ENCODE measurements around the gene GIGYF1. TPM values are rescaled to one million over a fixed set of nuclear protein-coding genes. Genes with fewer than 3 reads are reported as not detected.

The GIGYF1 gene
- polyA plus RNA-seq, 1 donor from 2014 or later = 28.3 TPM

GRCh38 chr7:100735730-100736129 is 41.7 kb upstream of the GIGYF1 start:
- Histone ChIP-seq H3K79me2 (replicated peaks; ENCODE audit: insufficient read depth, low read length) (no peaks in the 10 kb centered on the region), H3F3A (ENCODE audit: insufficient read depth, low read length, poor library complexity, severe bottlenecking) (no peaks in the 10 kb centered on the region), H3K4me2 (ENCODE audit: low read length) (no peak overlapping the region), H3K9me2 (ENCODE audit: insufficient read depth, low read length) (no peaks in the 10 kb centered on the region), H3K36me3 (ENCODE audit: insufficient read depth, low read length) (no peaks in the 10 kb centered on the region), H3K27ac (ENCODE audit: low read length) (no peak overlapping the region), H2AFZ (ENCODE audit: low read depth, low read length) (no peak overlapping the region), H3K27me3 (ENCODE audit: insufficient read depth, low read depth, low read length) (no peaks in the 10 kb centered on the region), H3K9me3 (ENCODE audit: low read length) (no peaks in the 10 kb centered on the region), H4K20me1 (ENCODE audit: insufficient read depth) (no peaks in the 10 kb centered on the region), H3K4me3 (ENCODE audit: low read length) (no peak overlapping the region), H3K9ac (ENCODE audit: low read length) (no peak overlapping the region)
- TF ChIP-seq EZH2 (IDR thresholded peaks at IDR 0.05; ENCODE audit: borderline replicate concordance, insufficient read depth, low read length, poor library complexity, severe bottlenecking) (no peak), SMC3 (conservative IDR thresholded peaks at IDR 0.05; ENCODE audit: poor library complexity) (no peak), MXI1 (conservative IDR thresholded peaks at IDR 0.05; ENCODE audit: poor library complexity, severe bottlenecking) (no peak), TAF1 (IDR thresholded peaks at IDR 0.05; ENCODE audit: low read depth) (no peak), POLR2AphosphoS5 (IDR thresholded peaks at IDR 0.05) (no peak), RAD21 (conservative IDR thresholded peaks at IDR 0.05) (no peak), REST (IDR thresholded peaks at IDR 0.05; ENCODE audit: borderline replicate concordance) (no peak), EP300 (conservative IDR thresholded peaks at IDR 0.05; ENCODE audit: poor library complexity, severe bottlenecking) (no peak)
- TF ChIP-seq, protein P1, sequence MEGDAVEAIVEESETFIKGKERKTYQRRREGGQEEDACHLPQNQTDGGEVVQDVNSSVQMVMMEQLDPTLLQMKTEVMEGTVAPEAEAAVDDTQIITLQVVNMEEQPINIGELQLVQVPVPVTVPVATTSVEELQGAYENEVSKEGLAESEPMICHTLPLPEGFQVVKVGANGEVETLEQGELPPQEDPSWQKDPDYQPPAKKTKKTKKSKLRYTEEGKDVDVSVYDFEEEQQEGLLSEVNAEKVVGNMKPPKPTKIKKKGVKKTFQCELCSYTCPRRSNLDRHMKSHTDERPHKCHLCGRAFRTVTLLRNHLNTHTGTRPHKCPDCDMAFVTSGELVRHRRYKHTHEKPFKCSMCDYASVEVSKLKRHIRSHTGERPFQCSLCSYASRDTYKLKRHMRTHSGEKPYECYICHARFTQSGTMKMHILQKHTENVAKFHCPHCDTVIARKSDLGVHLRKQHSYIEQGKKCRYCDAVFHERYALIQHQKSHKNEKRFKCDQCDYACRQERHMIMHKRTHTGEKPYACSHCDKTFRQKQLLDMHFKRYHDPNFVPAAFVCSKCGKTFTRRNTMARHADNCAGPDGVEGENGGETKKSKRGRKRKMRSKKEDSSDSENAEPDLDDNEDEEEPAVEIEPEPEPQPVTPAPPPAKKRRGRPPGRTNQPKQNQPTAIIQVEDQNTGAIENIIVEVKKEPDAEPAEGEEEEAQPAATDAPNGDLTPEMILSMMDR (IDR thresholded peaks at IDR 0.05; ENCODE audit: poor library complexity, severe bottlenecking) = no peak

GRCh38 chr7:100731937-100732636 is 38.0 kb upstream of the GIGYF1 start:
- Histone ChIP-seq H3K79me2 (replicated peaks; ENCODE audit: insufficient read depth, low read length) (no peaks in the 10 kb centered on the region), H3K27me3 (ENCODE audit: insufficient read depth, low read depth, low read length) (no peaks in the 10 kb centered on the region), H3K9ac (ENCODE audit: low read length) (no peak overlapping the region), H4K20me1 (ENCODE audit: insufficient read depth) (no peaks in the 10 kb centered on the region), H3K9me2 (ENCODE audit: insufficient read depth, low read length) (no peaks in the 10 kb centered on the region), H2AFZ (ENCODE audit: low read depth, low read length) (no peak overlapping the region), H3K4me2 (ENCODE audit: low read length) (no peak overlapping the region), H3F3A (ENCODE audit: insufficient read depth, low read length, poor library complexity, severe bottlenecking) (no peaks in the 10 kb centered on the region), H3K9me3 (ENCODE audit: low read length) (no peaks in the 10 kb centered on the region), H3K36me3 (ENCODE audit: insufficient read depth, low read length) (no peaks in the 10 kb centered on the region), H3K27ac (ENCODE audit: low read length) (no peak overlapping the region), H3K4me3 (ENCODE audit: low read length) (no peak overlapping the region)
- no peak for TF ChIP-seq SMC3 (conservative IDR thresholded peaks at IDR 0.05; ENCODE audit: poor library complexity)
- no peak for TF ChIP-seq TAF1 (IDR thresholded peaks at IDR 0.05; ENCODE audit: low read depth)
- TF ChIP-seq MXI1 (conservative IDR thresholded peaks at IDR 0.05; ENCODE audit: poor library complexity, severe bottlenecking) = no peak
- TF ChIP-seq EZH2 (IDR thresholded peaks at IDR 0.05; ENCODE audit: borderline replicate concordance, insufficient read depth, low read length, poor library complexity, severe bottlenecking) = no peak
- TF ChIP-seq, protein P1 (IDR thresholded peaks at IDR 0.05; ENCODE audit: poor library complexity, severe bottlenecking) = no peak
- no peak for TF ChIP-seq REST (IDR thresholded peaks at IDR 0.05; ENCODE audit: borderline replicate concordance)
- no peak for TF ChIP-seq RAD21 (conservative IDR thresholded peaks at IDR 0.05)
- no peak for TF ChIP-seq EP300 (conservative IDR thresholded peaks at IDR 0.05; ENCODE audit: poor library complexity, severe bottlenecking)
- no peak for TF ChIP-seq POLR2AphosphoS5 (IDR thresholded peaks at IDR 0.05)
